ENCODE data around the gene BDH2.

Gene BDH2

DNA sequence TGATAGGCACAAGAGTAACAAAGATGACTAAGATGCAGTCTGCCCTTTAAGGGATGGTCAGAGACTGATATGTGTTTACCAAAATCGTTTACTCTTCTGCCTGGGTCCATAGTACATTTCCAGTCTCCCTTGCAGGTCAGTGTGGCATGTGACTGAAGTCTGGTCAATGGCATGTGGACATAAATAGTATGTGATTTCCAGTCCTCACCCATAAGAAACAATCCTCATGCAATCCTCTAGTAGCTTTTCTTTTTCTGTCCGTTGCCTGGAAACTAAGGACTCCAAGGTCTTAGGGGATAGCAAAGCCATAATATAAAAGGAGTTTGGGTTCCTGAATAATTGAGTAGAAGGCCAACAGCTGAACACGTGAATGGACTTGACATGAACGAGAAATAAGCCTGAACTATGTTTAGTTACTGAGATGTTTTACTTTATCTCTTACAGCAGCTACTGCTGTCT, 24.2 kb downstream of the BDH2 start:
- TF ChIP-seq, protein P1, sequence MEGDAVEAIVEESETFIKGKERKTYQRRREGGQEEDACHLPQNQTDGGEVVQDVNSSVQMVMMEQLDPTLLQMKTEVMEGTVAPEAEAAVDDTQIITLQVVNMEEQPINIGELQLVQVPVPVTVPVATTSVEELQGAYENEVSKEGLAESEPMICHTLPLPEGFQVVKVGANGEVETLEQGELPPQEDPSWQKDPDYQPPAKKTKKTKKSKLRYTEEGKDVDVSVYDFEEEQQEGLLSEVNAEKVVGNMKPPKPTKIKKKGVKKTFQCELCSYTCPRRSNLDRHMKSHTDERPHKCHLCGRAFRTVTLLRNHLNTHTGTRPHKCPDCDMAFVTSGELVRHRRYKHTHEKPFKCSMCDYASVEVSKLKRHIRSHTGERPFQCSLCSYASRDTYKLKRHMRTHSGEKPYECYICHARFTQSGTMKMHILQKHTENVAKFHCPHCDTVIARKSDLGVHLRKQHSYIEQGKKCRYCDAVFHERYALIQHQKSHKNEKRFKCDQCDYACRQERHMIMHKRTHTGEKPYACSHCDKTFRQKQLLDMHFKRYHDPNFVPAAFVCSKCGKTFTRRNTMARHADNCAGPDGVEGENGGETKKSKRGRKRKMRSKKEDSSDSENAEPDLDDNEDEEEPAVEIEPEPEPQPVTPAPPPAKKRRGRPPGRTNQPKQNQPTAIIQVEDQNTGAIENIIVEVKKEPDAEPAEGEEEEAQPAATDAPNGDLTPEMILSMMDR (IDR thresholded peaks at IDR 0.05; ENCODE audit: low read depth, low read length, missing control alignments), result no peak
- no peak for DNase-seq (ENCODE audit: extremely low read depth, low read depth)
- peak overlapping the region; percentile 83 for H3K4me3 ChIP-seq (replicated peaks; ENCODE audit: low read depth, low read length)

DNA sequence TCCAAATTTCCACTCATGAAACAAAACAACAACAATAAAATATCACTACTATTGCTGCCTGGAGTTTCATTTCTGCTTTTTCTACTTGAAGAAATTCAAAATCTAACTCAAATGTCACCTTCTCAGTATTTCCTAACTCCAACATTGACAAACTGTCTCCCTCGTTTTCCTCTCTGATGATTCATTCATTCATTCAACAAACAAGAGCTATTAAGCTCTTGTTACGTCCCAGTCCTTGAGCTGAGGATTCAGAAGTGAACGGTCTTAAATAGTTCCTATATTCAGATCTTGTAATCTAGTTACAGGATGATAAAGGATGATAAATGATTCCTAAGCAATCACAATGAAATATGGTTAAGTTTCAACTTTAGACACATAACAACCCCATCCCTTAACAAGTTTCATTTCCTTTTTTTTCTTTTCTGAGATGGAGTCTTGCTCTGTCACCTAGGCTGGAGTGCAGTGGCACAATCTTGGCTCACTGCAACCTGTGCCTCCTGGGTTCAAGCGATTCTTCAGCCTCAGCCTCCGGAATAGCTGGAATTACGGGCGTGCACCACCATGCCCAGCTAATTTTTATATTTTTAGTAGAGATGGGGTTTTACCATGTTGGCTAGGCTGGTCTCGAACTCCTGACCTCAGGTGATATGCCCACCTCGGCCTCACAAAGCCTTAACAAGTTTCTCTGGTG, 24.7 kb downstream of the BDH2 start:
- TF ChIP-seq, protein P1 (IDR thresholded peaks at IDR 0.05; ENCODE audit: low read depth, low read length, missing control alignments), result no peak
- no peak for DNase-seq (ENCODE audit: extremely low read depth, low read depth)
- H3K4me3 ChIP-seq (replicated peaks; ENCODE audit: low read depth, low read length), result peak overlapping the region; percentile 83

DNA sequence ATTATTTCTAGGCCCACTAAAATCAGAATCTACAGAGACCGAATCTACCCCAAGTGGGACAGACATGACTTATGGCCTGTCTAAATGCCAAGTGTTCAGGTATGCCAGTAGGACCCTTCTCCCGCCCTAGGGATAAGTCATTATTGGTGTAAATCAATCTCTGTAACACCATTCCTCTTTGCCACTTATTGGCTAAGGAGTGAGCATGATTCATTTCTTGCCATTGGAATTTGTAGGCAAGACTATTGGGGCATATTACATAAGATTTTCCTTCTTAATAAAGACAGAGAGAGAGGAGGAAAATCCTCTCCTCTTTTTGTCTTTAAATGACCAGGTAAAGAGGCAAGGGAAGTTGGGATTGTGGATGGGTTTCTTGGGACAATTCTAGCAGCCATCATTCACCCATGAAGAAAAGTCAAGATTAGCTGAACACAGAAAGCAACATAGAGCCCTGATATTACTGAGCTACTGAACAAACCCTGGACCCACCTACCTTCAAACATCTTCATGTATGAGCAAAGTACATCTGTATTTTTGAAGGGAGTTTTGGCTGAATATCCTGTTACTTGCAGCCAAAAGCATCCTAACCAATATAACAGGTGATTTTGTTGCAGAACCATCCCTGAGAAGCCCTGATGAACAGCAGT, 25.7 kb downstream of the BDH2 start:
- TF ChIP-seq, protein P1 (IDR thresholded peaks at IDR 0.05; ENCODE audit: low read depth, low read length, missing control alignments), result no peak
- no peak for DNase-seq (ENCODE audit: extremely low read depth, low read depth)
- H3K4me3 ChIP-seq (replicated peaks; ENCODE audit: low read depth, low read length), result peak overlapping the region; percentile 83

DNA sequence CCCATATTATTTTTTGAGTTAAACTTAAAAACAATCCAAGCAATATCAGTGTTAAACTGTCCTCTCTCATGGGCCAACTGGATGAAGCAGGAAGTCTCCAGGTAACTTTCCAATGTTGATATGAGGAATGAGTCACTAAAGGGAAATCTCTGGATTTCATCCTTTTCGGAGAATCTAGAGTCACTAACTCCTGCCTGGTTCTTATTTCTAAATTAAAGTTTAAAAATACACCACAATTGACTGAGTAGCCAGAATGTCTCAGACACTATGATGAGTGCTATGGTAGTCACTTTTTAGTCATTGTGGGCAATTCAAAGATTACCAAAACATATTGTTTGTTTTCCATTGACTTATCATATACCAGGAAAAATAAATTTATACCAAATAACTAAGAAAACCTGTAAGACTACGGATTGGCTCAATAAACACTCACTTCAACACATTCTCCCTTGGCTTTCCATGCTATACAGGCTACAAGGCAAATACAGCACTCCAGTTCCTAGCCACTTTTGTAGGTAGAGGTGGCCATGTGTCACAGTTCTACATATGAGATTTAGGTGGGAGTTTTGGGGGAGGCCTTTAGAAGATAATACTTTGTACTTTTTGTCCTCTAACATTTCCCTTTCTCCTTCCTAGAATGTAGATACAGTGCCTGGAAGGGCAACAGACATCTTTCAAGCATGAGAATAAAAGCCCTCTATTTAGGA, 31.6 kb downstream of the BDH2 start:
- TF ChIP-seq, protein P1 (IDR thresholded peaks at IDR 0.05; ENCODE audit: low read depth, low read length, missing control alignments), result no peak
- no peak for DNase-seq (ENCODE audit: extremely low read depth, low read depth)
- no peak overlapping the region for H3K4me3 ChIP-seq (replicated peaks; ENCODE audit: low read depth, low read length)

DNA sequence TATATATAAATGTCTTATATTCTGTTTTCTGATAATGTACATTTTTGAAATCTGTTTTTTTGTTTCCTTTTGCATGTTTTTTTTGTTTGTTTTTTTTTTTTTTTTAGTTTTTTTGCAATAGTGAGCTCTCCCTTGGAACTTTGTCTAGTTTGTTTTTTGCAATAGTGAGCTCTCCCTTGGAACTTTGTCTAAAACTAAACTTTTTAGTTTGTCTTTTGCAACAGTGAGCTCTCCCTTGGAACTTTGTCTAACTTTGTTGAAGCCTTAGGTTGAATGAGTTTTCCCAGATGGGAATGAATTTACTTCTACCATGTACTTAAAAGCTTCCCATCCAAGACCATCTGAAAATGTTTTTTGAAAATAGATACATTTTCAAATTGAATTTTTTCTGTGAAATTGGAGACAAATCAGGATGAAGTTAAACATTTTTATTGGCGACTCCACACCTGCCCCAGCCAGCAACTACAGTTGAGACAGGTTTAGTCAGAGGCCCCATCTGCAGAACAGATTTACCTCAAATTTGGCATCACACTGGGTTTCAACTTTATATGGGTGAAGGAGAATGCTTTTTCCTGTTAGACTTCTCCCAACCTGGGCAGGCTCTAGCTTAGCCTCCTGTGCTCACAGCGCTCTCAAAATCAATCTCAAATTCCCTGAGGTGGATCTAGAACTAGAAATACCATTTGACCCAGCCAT, 39.0 kb downstream of the BDH2 start:
- no peak overlapping the region for H3K4me3 ChIP-seq (replicated peaks; ENCODE audit: low read depth, low read length)
- no peak for DNase-seq (ENCODE audit: extremely low read depth, low read depth)
- TF ChIP-seq, protein P1 (IDR thresholded peaks at IDR 0.05; ENCODE audit: low read depth, low read length, missing control alignments), result no peak

DNA sequence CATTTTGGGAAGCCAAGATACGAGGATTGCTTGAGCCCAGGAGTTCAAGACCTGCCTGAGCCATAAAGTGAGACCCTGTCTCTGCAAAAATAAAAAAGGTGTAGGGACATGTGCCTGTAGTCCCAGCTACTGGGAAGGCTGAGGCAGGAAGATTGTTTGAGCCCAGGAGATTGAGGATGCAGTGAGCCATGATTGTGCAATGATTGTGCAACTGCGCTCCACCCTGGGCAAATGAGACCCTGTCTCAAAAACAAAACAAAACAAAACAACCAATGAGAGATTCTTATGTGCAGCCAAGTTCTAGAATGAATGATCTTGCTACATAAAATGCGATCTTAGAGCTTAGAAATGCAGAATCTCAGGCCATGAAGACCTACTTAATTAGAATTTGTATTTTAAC, 45.6 kb downstream of the BDH2 start:
- no peak overlapping the region for H3K4me3 ChIP-seq (replicated peaks; ENCODE audit: low read depth, low read length)
- TF ChIP-seq, protein P1 (IDR thresholded peaks at IDR 0.05; ENCODE audit: low read depth, low read length, missing control alignments), result no peak
- no peak for DNase-seq (ENCODE audit: extremely low read depth, low read depth)
